Stimulated activated CD4-positive, alpha-beta T cell treated with anti-CD3 and anti-CD28 coated beads, Interleukin-4, amount 100 ng/mL, for 24 hours (primary cell): ENCODE results near the gene ULBP2.
"Not testable (repeated sequence)": the region's sequence is repeated elsewhere in the genome, so short reads cannot be mapped to it uniquely, and the experiment has no call there.

Experiments used
- DNase-seq: peaks from one replicate; pipeline ENCODE4 v3.0.0-alpha.2; 2020

The ULBP2 gene

GRCh38 chr6:149909701-149910470, 31.9 kb upstream of the ULBP2 start:
- DNase-seq, result no peak

DNA sequence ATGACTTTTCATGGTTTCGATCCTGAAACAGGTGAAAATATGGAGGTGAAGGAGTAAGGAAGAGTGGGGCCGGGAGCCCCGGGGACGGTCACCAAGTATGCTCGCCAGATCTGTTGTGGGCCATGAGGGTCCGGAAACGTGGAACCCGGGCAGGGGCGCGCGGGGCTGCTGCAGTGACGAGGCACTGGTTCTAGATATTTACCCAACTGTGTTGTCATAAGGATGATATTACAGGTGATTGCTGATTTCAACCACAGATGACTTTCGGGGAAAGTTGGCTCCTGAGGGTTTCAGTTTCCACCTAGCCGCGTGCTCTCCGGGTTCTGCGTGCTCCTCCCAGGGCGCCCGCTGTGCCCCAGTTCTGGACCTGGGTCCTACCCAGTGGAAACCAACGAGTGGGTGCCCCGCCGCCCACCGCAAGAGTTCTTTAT, 31.1 kb upstream of the ULBP2 start:
- DNase-seq, result no peak

DNA sequence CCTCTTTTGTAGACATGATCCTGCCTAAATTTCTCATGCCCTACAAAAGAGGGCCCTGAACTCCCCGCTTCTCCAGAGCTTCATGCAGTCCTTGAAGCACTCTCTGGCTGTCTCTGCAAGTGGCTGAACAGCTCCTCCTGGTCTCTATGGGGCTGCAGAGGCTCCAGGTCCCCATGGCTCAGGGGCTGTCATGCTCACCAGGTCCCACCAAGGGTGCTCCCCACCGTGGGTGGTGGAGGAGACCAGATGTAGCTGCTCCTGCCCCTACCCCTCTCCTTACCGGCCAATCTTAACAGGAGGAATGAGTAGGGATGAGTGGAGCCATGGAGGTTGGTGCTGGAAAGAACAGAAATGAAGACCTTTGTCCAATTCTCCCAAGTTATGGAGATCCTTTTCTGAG, 29.1 kb upstream of the ULBP2 start:
- DNase-seq, result not testable (repeated sequence)

GRCh38 chr6:149913085-149913484, 28.7 kb upstream of the ULBP2 start:
- no peak for DNase-seq

- DNase-seq, result no peak
These were observed 28.1 kb upstream of the ULBP2 start for GRCh38 chr6:149913540-149914240.

DNA sequence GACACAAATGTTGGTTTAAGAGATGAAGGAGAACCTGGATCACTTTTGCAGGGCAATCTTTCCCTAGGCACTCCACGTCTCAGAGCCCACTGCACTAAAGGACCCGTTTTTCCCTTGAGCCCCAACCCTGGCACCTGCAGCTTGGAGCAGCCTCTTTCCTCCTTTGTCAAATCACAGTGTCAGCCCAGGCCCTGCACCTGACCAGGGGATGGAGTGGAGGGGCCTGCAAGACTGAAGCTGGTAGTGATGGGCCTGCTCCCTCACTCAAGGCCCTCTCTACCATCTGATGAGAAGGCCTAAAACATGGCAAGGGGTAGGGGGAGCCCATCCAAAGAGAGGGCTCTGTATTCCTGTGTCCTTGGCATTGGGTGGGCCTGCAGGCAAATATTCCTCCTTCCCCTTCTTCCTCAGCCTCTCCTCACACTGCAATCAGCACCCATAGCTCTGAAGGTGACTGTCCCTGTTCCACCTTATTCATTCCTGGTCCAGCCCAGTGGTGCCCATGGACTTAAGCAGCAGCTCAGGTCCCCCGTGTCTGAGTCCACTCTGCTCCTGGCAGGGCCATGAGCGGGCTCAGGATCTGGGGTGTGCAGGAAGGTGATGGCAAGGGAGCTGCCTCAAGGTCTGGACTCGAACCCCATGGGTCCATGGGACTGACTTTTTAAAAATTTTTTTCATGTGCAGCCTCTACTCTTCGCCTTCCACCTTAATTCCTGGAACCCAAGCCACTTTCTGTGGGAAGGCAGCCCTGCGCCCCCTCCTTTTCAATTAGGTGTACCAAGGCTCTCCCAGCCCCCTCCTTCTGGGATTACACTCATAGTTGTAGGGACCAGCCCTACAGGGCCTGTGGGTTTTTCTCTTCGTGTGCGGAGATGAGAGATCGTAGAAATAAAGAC, 25.6 kb upstream of the ULBP2 start:
- no peak for DNase-seq

GRCh38 chr6:149917679-149918078, 24.1 kb upstream of the ULBP2 start:
- no peak for DNase-seq

- no peak for DNase-seq
These were observed 23.5 kb upstream of the ULBP2 start for GRCh38 chr6:149918151-149918905.

DNA sequence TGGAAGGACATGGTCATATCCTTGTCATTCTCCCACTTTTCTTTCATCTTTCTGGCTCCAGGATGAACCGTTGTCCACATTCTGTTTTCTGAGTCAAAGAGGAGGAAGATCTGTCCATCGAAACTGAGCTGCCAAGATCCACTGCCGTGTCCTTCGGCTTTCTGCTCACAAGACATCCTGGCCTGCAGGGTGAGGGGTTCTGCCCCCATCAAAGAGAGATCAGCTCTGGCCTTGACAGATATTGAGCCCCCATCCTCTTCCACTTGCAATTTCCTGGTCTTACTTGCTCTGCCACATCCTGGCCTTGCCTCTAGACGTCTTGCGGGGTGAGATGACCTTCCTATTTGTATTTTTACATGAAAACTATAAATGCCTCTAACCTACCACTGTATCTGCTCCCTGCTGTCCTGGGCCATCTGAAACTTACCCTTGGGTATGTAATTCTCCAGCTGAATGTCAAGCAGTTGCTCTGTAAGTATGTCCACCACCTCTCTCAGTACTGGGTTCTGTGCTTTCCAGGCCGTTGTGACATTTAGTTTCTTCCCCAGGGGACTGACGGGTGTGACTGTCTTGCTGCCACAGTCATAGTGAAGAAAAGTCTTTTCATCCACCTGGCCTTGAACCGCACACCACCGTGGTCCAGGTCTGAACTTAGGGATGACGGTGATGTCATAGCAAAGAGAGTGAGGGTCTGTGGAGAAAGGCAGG, 22.5 kb upstream of the ULBP2 start:
- not testable (repeated sequence) for DNase-seq

DNA sequence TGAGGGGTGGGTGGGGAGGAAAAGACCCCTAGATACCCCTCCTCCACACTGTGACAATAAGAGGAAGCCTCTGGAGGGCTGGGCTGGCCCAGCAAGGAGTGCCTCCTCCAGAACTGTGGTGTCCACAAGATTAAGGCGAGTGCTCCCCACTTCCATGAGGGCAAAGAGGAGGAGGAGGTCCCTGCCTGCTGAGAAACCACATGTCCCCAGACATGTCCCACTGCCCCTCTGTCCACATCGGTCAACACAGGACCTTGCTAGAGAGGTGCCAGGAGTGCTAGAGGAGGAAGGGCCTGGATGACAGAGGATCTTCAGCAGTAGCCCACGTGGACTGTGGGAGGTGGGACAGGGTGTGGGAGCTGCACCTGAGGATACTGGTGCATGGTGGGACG, 22.0 kb upstream of the ULBP2 start:
- no peak for DNase-seq

- no peak for DNase-seq
These were observed 20.5 kb upstream of the ULBP2 start for GRCh38 chr6:149921361-149921760.

GRCh38 chr6:149922091-149922490, 19.7 kb upstream of the ULBP2 start:
- not testable (repeated sequence) for DNase-seq

- DNase-seq, result peak; percentile 87
These were observed 19.0 kb upstream of the ULBP2 start, which contains the start of gene RAET1G for GRCh38 chr6:149922642-149923326. Gene RAET1G (minus strand): TSS chr6:149923121. CDS start chr6:149923010, 111 bp downstream.

- DNase-seq, result no peak
These were observed 18.4 kb upstream of the ULBP2 start for GRCh38 chr6:149923327-149923986.

GRCh38 chr6:149924206-149924932, 17.4 kb upstream of the ULBP2 start:
- no peak for DNase-seq

DNA sequence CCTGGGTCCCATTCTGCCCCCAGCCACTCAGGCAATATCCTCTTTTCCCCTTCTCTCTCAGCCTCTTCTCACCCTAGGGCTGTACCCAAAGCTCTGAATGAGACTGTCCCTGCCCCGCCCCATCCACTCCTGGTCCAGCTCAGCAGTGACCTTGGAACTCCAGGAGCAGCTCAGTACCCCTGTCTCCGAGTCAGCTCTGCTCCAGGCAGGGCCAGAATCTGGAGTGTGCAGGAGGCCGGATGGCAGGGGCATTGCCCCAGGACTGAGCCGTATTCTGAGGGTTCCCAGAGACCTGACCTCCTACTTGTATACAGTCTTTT, 16.9 kb upstream of the ULBP2 start:
- DNase-seq, result no peak

GRCh38 chr6:149925253-149925973, 16.4 kb upstream of the ULBP2 start:
- DNase-seq, result no peak

DNA sequence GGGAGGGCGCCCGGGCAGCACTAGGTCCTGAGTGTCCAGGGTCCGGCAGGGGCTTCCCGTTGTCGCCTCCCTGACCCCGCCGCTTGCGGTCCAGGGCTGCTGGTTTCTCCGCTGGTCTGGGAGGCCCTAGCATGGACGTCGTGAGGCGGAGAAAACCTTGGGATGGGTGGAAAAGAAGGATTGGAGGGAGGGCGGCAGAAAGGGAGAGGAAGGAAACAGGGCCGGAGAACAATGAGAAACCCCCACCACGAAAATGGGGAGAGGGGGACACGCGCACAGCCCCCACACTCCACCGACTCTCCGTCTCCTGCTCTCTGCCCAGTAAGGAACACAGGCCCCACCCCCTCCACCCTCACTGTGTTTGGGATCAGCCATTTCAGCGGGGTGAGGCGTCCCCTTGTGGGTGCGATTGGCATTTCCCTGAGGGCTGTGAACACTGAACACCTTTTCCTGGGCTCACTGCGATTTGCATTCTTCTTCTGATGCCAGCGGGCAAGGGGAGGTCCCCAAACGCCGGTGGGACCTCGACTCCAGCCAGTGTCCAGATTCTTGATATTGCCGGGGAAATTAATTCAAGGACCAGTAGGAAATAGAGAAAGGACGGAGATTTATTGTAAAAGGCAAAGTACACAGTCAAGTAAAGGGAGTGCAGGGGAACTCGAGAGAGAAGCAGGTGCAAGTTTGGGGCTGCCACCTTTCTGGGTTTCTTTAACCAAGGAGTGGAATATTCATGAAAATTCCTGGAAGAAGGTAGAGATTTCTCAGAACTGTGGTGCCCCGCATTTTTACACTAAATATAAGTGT, 15.6 kb upstream of the ULBP2 start:
- peak; percentile 83 for DNase-seq
